Sigmoid colon (tissue), 4 donors: ENCODE measurements around the gene PARG.
"Not testable (repeated sequence)": the region's sequence is repeated elsewhere in the genome, so short reads cannot be mapped to it uniquely, and the experiment has no call there.

Experiments
- CTCF ChIP-seq, 4 experiments: fragments of 450-650 bp in 3 of 4; fragments of 200-600 bp in 1 of 4; IDR thresholded peaks; one replicate each; pipeline ENCODE4 v1.5.1; 2016 to 2019; ENCODE audit warnings: antibody characterized with exemption in 4 of 4, mild to moderate bottlenecking in 3 of 4, moderate library complexity in 2 of 4
- EP300 ChIP-seq, 4 donors: sonication (generic); formaldehyde crosslinking; IDR thresholded peaks; one replicate each; pipeline ENCODE4 v1.6.1; 2017; ENCODE audit warnings: antibody characterized with exemption in 4 of 4
- POLR2A ChIP-seq, 2 donors: fragments of 450-650 bp; IDR thresholded peaks; one replicate each; pipeline ENCODE4 v1.6.1; 2016; ENCODE audit warnings: antibody characterized with exemption in 2 of 2, mild to moderate bottlenecking in 2 of 2, moderate library complexity in 2 of 2
- POLR2AphosphoS5 ChIP-seq, 4 donors: sonication (generic); formaldehyde crosslinking; IDR thresholded peaks; one replicate each; pipeline ENCODE4 v1.6.1; 2017; ENCODE audit warnings: antibody characterized with exemption in 4 of 4

GRCh38 chr10:49977756-49978155 lies 35.9 kb upstream of the PARG start:
- not testable (repeated sequence) for TF ChIP-seq CTCF, POLR2A, POLR2AphosphoS5, EP300 (IDR thresholded peaks at IDR 0.05)
